ENCODE results near the gene NHS. TPM values are rescaled to one million over a fixed set of nuclear protein-coding genes. Genes with fewer than 3 reads are reported as not detected.
A peak's percentile ranks its signal among the peaks of the same experiment; 100 is the strongest.

NHS gene
- total RNA-seq, 4 donors from 2014 or later, result 4.6 to 9.9 (median 7.2) TPM

GRCh38 chrX:17380221-17380620 lies 5.2 kb downstream of the NHS start:
- no peaks in the 10 kb centered on the region for H3K36me3 ChIP-seq
- H3K9me3 ChIP-seq, result no peaks in the 10 kb centered on the region
- DNase-seq (ENCODE audit: low spot score in 2 of 2), result no peak
- no peak overlapping the region for H3K4me3 ChIP-seq
- TF ChIP-seq POLR2A (IDR thresholded peaks at IDR 0.05), result no peak
- TF ChIP-seq POLR2AphosphoS5 (IDR thresholded peaks at IDR 0.05), result no peak
- no peaks in the 10 kb centered on the region for H3K27me3 ChIP-seq
- H3K4me1 ChIP-seq, result peaks cover 18% of the 10 kb centered on the region
- no peak overlapping the region for H3K27ac ChIP-seq
- WGBS, result 94% methylated on average over 9 of the region's 9 CpGs

GRCh38 chrX:17390419-17390850 lies 15.4 kb downstream of the NHS start:
- H3K9me3 ChIP-seq, result no peaks in the 10 kb centered on the region
- no peak for TF ChIP-seq POLR2AphosphoS5 (IDR thresholded peaks at IDR 0.05)
- no peak for TF ChIP-seq CTCF (IDR thresholded peaks at IDR 0.05)
- no peak for TF ChIP-seq POLR2A (IDR thresholded peaks at IDR 0.05)
- no peak for TF ChIP-seq EP300 (IDR thresholded peaks at IDR 0.05)
- WGBS, result 60% methylated on average over 5 of the region's 5 CpGs
- H3K27me3 ChIP-seq, result no peaks in the 10 kb centered on the region
- H3K4me1 ChIP-seq, result peaks cover 5% of the 10 kb centered on the region
- H3K4me3 ChIP-seq, result no peak overlapping the region
- no peak overlapping the region for H3K27ac ChIP-seq
- no peak for DNase-seq (ENCODE audit: low spot score in 2 of 2)
- no peaks in the 10 kb centered on the region for H3K36me3 ChIP-seq

GRCh38 chrX:17395154-17395553 lies 20.2 kb downstream of the NHS start:
- no peak overlapping the region for H3K4me3 ChIP-seq
- peaks cover 3% of the 10 kb centered on the region for H3K4me1 ChIP-seq
- whole genome bisulfite sequencing, result 20% methylated on average over 1 of the region's 1 CpG
- no peaks in the 10 kb centered on the region for H3K27me3 ChIP-seq
- H3K27ac ChIP-seq, result no peak overlapping the region
- no peaks in the 10 kb centered on the region for H3K9me3 ChIP-seq
- H3K36me3 ChIP-seq, result no peaks in the 10 kb centered on the region
- no peak for DNase-seq (ENCODE audit: low spot score in 2 of 2)
- TF ChIP-seq POLR2AphosphoS5 (IDR thresholded peaks at IDR 0.05) (no peak), CTCF (IDR thresholded peaks at IDR 0.05) (no peak), EP300 (IDR thresholded peaks at IDR 0.05) (no peak), POLR2A (IDR thresholded peaks at IDR 0.05) (no peak)

- Histone ChIP-seq H3K4me1 (no peaks in the 10 kb centered on the region), H3K27ac (no peak overlapping the region), H3K36me3 (no peaks in the 10 kb centered on the region), H3K9me3 (no peaks in the 10 kb centered on the region), H3K27me3 (no peaks in the 10 kb centered on the region), H3K4me3 (no peak overlapping the region)
- WGBS, result 85% methylated on average over 2 of the region's 2 CpGs
- no peak for DNase-seq (ENCODE audit: low spot score in 2 of 2)
- TF ChIP-seq EP300 (IDR thresholded peaks at IDR 0.05) (no peak), CTCF (IDR thresholded peaks at IDR 0.05) (no peak)
Measured at GRCh38 chrX:17397074-17397473, 22.1 kb downstream of the NHS start.

GRCh38 chrX:17403189-17403691 lies 28.2 kb downstream of the NHS start:
- WGBS, result 56% methylated on average over 2 of the region's 2 CpGs
- no peak for DNase-seq (ENCODE audit: low spot score in 2 of 2)
- no peaks in the 10 kb centered on the region for H3K9me3 ChIP-seq
- TF ChIP-seq POLR2A (IDR thresholded peaks at IDR 0.05) (no peak), EP300 (IDR thresholded peaks at IDR 0.05) (no peak), CTCF (IDR thresholded peaks at IDR 0.05) (no peak), POLR2AphosphoS5 (IDR thresholded peaks at IDR 0.05) (no peak)
- H3K4me3 ChIP-seq, result no peak overlapping the region
- H3K36me3 ChIP-seq, result no peaks in the 10 kb centered on the region
- H3K27ac ChIP-seq, result peak overlapping the region; percentile 14
- H3K27me3 ChIP-seq, result no peaks in the 10 kb centered on the region
- H3K4me1 ChIP-seq, result no peaks in the 10 kb centered on the region

- Histone ChIP-seq H3K9me3 (no peaks in the 10 kb centered on the region), H3K36me3 (no peaks in the 10 kb centered on the region), H3K4me3 (no peak overlapping the region), H3K27me3 (no peaks in the 10 kb centered on the region), H3K27ac (no peak overlapping the region), H3K4me1 (no peaks in the 10 kb centered on the region)
- TF ChIP-seq POLR2A (IDR thresholded peaks at IDR 0.05) (no peak), POLR2AphosphoS5 (IDR thresholded peaks at IDR 0.05) (no peak), EP300 (IDR thresholded peaks at IDR 0.05) (no peak), CTCF (IDR thresholded peaks at IDR 0.05) (no peak)
- WGBS, result 60% methylated on average over 3 of the region's 3 CpGs
- no peak for DNase-seq (ENCODE audit: low spot score in 2 of 2)
Measured at GRCh38 chrX:17403972-17404371, 29.0 kb downstream of the NHS start.
